Skeletal muscle satellite cell (primary cell): ENCODE data around the gene CHRND.

Source experiments
- H3K27me3 ChIP-seq: 2 replicates; pipeline ENCODE4 v1.7.0; 2013; ENCODE audit warnings: low read length; ENCODE audit not compliant: control insufficient read depth, insufficient read depth
- H3K36me3 ChIP-seq: 2 replicates; pipeline ENCODE4 v1.7.0; 2013; ENCODE audit warnings: mild to moderate bottlenecking, control low read depth, low read length; ENCODE audit not compliant: insufficient read depth
- H3K4me1 ChIP-seq: 2 replicates; pipeline ENCODE4 v1.7.0; 2013; ENCODE audit warnings: low read length; ENCODE audit not compliant: control insufficient read depth, insufficient read depth
- H3K4me2 ChIP-seq: 2 replicates; pipeline ENCODE4 v1.7.0; 2013; ENCODE audit warnings: mild to moderate bottlenecking, low read length
- H3K4me3 ChIP-seq: 2 replicates; pipeline ENCODE4 v1.7.0; 2013; ENCODE audit warnings: low read length
- H3K9ac ChIP-seq: 2 replicates; pipeline ENCODE4 v1.7.0; 2013; ENCODE audit warnings: mild to moderate bottlenecking, low read depth, low read length, moderate library complexity
- H3K9me3 ChIP-seq: replicated peaks from 2 replicates; pipeline ENCODE4 v1.7.0; 2013; ENCODE audit warnings: mild to moderate bottlenecking, control low read depth, low read length

Gene CHRND

DNA sequence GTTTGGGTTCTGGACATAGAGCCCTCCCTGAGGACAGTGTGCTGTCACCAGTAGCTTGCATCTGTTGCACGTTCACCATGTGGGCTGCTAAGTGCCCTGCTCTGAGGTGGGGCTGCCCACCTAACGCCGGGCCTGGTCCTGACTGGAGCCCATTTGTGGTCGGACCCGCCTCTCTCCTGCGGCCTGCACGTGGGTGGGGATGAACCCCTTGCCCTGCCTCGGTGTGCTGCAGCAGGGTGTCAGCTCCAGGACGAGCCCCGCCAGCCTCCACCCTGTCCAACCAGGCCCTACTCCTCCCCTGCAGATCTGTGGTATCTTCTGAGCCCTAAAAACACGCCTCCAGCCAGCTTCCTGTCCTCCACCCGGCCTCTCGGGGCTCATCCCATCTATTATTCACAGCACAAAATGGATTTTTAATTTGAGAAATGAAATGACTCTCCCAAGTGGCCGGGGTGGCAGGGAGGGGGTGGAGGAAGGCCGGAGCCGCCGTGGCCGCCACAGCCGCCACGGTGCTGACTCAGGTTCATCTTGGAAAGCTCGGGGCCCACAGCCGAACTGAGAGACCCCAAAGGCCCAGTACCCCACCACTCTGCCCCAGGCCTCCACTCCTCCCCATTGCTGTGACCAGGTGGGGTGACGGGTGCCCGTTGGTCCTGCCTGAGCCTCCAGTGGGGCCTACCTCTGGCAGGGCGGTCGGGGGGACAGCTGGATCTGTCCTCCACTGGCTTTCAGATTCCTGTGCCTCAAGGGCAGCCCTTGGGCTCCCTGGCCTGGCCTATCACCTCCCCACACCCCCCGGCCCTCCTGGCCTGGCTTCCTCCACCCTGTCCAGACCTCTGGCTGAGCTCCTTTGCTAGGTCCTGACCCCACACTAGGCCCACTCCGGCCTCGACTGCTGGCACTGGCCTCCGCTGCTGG, 35.5 kb upstream of the CHRND start:
- no peaks in the 10 kb centered on the region for H3K4me1 ChIP-seq
- peaks cover 48% of the 10 kb centered on the region for H3K27me3 ChIP-seq
- H3K36me3 ChIP-seq, result no peaks in the 10 kb centered on the region
- no peak overlapping the region for H3K9ac ChIP-seq
- H3K9me3 ChIP-seq, result no peaks in the 10 kb centered on the region
- no peak overlapping the region for H3K4me3 ChIP-seq
- no peak overlapping the region for H3K4me2 ChIP-seq

DNA sequence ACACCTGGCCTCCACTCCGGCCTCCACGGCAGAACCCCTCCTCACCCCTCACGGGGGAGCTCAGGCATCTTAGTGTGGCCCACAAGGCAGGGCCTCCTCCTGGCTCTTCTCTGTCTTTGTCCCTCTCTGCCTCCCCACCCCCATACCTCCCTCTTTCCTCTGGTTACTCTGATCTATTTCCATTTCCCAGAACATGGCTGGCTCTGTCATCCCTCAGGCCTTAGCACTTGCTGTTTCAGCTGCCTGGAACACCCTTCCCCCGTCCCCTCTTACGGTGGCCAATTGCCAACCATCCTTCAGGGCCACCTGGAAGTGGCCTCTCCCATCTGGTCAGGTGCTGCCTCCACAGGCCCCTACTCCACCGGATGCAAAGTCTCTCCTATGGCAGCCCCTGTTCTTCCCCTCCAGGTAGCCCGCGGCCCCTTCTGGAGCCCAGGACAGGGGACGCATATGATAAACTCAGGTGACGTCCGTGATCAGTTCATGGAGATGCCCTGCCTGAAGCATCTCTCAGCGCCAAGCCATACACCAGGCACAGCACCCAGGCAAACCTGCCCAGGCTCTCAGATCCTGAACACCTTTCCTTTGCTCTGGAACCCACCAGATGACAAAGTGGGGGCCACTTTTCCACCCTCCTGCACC, 34.7 kb upstream of the CHRND start:
- H3K36me3 ChIP-seq, result no peaks in the 10 kb centered on the region
- no peak overlapping the region for H3K4me3 ChIP-seq
- peaks cover 43% of the 10 kb centered on the region for H3K27me3 ChIP-seq
- H3K9me3 ChIP-seq, result no peaks in the 10 kb centered on the region
- no peaks in the 10 kb centered on the region for H3K4me1 ChIP-seq
- no peak overlapping the region for H3K4me2 ChIP-seq
- H3K9ac ChIP-seq, result no peak overlapping the region

DNA sequence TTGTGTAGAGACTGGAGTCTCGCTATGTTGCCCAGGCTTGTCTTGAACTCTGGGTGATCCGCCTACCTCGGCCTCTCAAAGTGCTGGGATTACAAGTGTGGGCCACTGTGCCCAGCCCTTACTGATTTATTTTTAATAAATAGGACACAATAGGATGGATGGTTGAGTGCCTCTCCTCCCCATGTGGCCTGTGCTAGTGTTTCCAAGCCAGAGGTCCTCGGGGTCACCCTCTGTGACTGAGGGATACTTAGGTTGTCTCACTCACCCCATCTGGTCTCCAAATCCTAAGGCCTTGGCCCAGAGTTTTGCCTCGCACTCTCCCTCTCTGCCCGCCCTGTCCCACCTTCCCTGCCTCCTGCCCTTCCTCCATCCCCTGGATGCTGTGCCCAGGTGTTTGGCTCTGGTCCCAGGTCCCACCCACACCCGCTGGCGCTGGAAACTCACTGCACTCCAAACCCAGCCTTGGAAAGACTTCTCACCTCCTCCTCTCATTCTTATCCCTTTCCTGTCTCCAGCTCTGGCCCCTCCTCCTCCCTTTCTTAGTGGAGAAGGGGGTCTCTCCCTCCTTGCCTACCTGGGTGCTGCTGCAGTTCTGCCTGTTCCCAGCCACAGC, 33.6 kb upstream of the CHRND start:
- Histone ChIP-seq H3K4me1 (no peaks in the 10 kb centered on the region), H3K36me3 (no peaks in the 10 kb centered on the region), H3K27me3 (peaks cover 33% of the 10 kb centered on the region), H3K9ac (no peak overlapping the region), H3K4me2 (no peak overlapping the region), H3K9me3 (no peaks in the 10 kb centered on the region), H3K4me3 (no peak overlapping the region)

- H3K4me3 ChIP-seq, result no peak overlapping the region
These were observed 32.8 kb upstream of the CHRND start for GRCh38 chr2:232492963-232493700.

GRCh38 chr2:232493701-232494474, 32.1 kb upstream of the CHRND start:
- Histone ChIP-seq H3K9ac (no peak overlapping the region), H3K9me3 (no peaks in the 10 kb centered on the region), H3K4me1 (no peaks in the 10 kb centered on the region), H3K4me2 (no peak overlapping the region), H3K4me3 (no peak overlapping the region), H3K36me3 (no peaks in the 10 kb centered on the region), H3K27me3 (peaks cover 36% of the 10 kb centered on the region)

More at GRCh38 chr2:232492963-232493700, 32.8 kb upstream of the CHRND start:
- no peak overlapping the region for H3K9ac ChIP-seq
- peaks cover 36% of the 10 kb centered on the region for H3K27me3 ChIP-seq
- no peak overlapping the region for H3K4me2 ChIP-seq
- H3K36me3 ChIP-seq, result no peaks in the 10 kb centered on the region
- H3K4me1 ChIP-seq, result no peaks in the 10 kb centered on the region
- no peaks in the 10 kb centered on the region for H3K9me3 ChIP-seq

DNA sequence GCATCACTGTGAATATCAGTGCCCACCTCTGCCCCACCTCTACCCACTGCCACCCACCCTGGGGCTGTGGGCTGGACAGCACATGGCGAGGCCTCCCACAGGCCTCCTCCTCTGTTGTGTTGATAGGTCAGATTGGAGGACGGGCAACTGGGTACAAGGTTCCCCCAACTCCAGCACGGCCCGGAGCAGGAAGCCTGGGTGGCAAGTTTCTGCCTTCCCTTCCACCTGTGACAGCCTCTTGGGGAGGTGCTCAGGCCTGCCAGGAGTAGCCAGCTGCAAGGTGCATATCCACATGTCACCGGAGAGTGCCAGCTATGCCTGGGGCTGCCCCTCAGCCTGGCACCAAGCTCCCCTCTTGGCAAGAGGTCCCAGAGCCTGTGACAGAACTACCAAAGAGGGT, 31.4 kb upstream of the CHRND start:
- Histone ChIP-seq H3K36me3 (no peaks in the 10 kb centered on the region), H3K4me3 (no peak overlapping the region), H3K9me3 (no peaks in the 10 kb centered on the region), H3K4me1 (no peaks in the 10 kb centered on the region), H3K27me3 (peaks cover 33% of the 10 kb centered on the region), H3K4me2 (no peak overlapping the region), H3K9ac (no peak overlapping the region)

- no peak overlapping the region for H3K4me3 ChIP-seq
- H3K27me3 ChIP-seq, result peaks cover 29% of the 10 kb centered on the region
- no peak overlapping the region for H3K4me2 ChIP-seq
- no peaks in the 10 kb centered on the region for H3K4me1 ChIP-seq
- no peaks in the 10 kb centered on the region for H3K36me3 ChIP-seq
- no peak overlapping the region for H3K9ac ChIP-seq
- H3K9me3 ChIP-seq, result no peaks in the 10 kb centered on the region
These were observed 30.7 kb upstream of the CHRND start for GRCh38 chr2:232495292-232495691.

- H3K27me3 ChIP-seq, result peaks cover 35% of the 10 kb centered on the region
- no peaks in the 10 kb centered on the region for H3K36me3 ChIP-seq
- no peaks in the 10 kb centered on the region for H3K9me3 ChIP-seq
- no peak overlapping the region for H3K4me3 ChIP-seq
- H3K9ac ChIP-seq, result no peak overlapping the region
- H3K4me2 ChIP-seq, result no peak overlapping the region
- no peaks in the 10 kb centered on the region for H3K4me1 ChIP-seq
These were observed 29.3 kb upstream of the CHRND start for GRCh38 chr2:232496501-232497270.

- H3K4me2 ChIP-seq, result no peak overlapping the region
- no peaks in the 10 kb centered on the region for H3K9me3 ChIP-seq
- H3K9ac ChIP-seq, result no peak overlapping the region
- H3K4me1 ChIP-seq, result no peaks in the 10 kb centered on the region
- no peak overlapping the region for H3K4me3 ChIP-seq
- peaks cover 35% of the 10 kb centered on the region for H3K27me3 ChIP-seq
- no peaks in the 10 kb centered on the region for H3K36me3 ChIP-seq
These were observed 28.6 kb upstream of the CHRND start for GRCh38 chr2:232497348-232497747.

- Histone ChIP-seq H3K9me3 (no peaks in the 10 kb centered on the region), H3K9ac (no peak overlapping the region), H3K4me1 (no peaks in the 10 kb centered on the region), H3K36me3 (no peaks in the 10 kb centered on the region), H3K4me3 (no peak overlapping the region), H3K4me2 (no peak overlapping the region), H3K27me3 (peaks cover 37% of the 10 kb centered on the region)
These were observed 27.5 kb upstream of the CHRND start for GRCh38 chr2:232498452-232498851.
